Prostate gland (tissue), 2 donors: ENCODE results near the gene NID1.

Source experiments
- CTCF ChIP-seq, 4 experiments: fragments of 200-600 bp in 2 of 4; fragments of 450-650 bp in 2 of 4; sonication (generic) in 2 of 4; IDR thresholded peaks; 1 replicate in 3 of 4; 2 replicates in 1 of 4; pipeline ENCODE4 v1.5.1; 2016 to 2019; ENCODE audit warnings: antibody characterized with exemption in 4 of 4, mild to moderate bottlenecking in 2 of 4, moderate library complexity in 2 of 4
- POLR2A ChIP-seq: fragments of 450-650 bp; IDR thresholded peaks from one replicate; pipeline ENCODE4 v1.6.1; 2016; ENCODE audit warnings: antibody characterized with exemption, mild to moderate bottlenecking

- TF ChIP-seq CTCF (IDR thresholded peaks at IDR 0.05) (no peak), POLR2A (no peak)
Measured at GRCh38 chr1:235976490-235976889, 88.4 kb downstream of the NID1 start.
